GM19035 (cell line): ENCODE measurements around the gene PRR5L.
"Not testable (repeated sequence)": the region's sequence is repeated elsewhere in the genome, so short reads cannot be mapped to it uniquely, and the experiment has no call there.

Experiments used
- ATAC-seq: cut with Tn5 transposase; IDR thresholded peaks from one replicate; pipeline ENCODE4 v1.9.1; 2021; ENCODE audit not compliant: unreplicated experiment

Gene PRR5L

DNA sequence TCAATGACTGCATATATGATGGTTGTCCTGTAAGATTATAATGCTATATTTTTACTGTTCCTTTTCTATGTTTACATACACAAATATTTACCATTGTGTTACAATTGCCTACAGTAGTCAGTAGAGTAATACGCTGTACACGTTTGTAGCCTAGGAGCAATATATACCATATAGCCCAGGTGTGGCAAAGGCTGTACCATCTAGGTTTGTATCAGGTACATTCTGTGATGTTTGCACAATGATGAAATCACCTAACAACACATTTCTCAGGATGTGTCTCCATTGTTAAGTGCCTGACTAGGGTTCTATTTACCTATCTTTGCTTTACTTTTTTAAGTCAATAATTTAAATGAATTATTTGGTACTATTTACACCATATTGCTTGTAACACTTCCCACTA is 21.9 kb downstream of the PRR5L start:
- ATAC-seq, result no peak

DNA sequence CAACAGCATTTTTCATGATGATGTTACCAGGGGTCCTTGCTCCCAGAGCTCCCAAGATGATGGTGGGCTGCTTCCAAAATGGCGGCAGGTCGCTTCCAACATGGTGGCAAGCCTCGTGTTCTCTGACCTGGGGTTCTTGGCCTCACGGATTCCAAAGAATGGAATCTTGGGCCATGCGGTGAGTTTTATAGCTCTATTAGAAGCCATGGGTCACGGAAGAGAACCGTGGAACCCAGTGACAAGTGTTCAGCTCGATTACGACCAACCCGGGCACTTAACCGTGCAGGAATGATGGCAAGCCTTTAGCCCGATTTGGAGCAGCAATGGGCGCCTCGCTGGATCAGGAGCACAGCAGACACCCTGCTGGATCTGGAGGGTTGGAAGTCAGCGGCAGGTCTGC is 28.9 kb downstream of the PRR5L start:
- ATAC-seq, result not testable (repeated sequence)

DNA sequence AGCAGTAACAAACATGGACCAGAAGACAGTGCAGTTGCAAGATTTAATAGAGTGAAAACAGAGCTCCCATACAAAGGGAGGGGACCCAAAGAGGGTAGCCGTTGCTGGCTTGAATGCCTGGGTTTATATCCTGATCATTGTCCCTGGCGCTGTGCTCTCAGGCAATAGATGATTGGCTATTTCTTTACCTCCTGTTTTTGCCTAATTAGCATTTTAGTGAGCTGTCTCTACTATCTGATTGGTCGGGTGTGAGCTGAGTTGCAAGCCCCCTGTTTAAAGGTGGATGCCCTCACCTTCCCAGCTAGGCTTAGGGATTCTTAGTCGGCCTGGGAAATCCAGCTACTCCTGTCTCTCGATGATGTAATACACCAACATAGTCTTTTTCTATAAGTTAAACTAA is 29.3 kb downstream of the PRR5L start:
- not testable (repeated sequence) for ATAC-seq

DNA sequence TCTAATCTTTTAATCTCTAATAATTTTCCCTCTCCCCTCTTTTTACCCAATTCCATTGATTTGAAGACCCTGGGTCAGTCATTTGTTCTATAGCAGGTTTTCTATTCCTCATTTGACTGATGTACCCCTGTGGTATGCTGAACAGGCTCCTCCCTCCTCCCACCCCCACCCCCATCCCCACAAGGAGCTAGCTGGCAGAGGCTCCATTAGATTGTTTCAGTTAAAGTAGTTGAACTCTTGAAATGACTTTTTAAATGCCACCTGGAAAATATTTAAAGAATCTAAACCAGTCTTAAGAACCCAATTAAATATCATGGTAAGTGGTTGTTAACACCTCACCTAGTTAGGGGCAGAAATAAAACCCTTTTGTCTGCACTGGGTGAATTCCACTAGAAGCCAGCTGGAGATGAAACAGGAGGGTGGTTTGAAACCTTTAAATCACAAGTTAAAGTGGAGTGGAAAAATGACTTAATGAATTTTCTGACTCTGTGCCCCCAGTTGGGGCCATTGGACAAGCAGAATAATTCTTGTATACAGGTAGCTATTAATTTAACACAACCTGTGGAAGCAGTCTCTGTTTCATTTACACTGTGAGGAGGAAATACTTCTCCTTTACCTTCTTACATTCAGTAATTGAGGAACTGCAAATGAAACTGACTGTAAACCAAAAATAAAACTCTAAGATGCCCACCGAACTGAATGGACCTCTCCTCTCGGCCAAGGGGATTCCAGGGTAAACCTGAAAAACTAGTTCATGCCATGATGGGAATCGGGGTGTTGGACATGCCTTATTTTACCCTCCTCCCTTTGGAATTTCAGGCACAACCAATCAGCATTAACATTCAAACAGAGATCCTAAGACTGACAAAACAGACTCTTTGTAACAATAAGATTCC is 30.7 kb downstream of the PRR5L start:
- ATAC-seq, result no peak

DNA sequence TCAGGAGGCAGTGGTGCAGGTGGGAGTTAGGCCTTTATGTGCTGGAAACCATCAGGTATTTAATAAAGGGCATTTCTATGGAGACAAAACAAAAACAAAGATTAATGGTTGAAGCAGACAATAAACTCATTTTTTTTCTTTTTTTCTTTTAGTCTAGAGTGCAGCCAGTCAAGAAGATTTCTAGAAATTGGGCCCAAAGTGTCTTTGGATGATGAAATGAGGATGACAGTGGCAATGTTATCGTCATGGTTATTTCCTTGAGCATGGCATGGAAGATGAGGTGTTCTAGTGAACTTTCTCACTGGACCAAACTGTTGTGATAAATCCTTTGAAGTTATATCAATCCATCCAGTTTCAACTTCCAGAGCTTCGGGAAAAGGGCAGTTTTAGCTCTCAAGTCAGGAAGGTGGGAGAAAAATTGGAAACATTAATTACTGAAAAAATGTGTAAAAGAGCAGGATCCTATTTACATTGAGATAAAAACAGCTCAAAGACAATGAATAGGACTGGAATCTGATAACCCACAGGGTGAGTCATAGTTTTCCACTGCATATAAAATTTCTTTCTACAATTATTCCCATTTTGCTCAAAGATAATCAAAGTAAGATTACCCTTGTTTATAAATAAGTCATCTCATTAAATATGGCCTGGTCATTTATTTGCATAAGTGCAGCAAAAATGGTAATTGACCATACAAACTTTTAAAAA is 33.0 kb downstream of the PRR5L start:
- no peak for ATAC-seq

DNA sequence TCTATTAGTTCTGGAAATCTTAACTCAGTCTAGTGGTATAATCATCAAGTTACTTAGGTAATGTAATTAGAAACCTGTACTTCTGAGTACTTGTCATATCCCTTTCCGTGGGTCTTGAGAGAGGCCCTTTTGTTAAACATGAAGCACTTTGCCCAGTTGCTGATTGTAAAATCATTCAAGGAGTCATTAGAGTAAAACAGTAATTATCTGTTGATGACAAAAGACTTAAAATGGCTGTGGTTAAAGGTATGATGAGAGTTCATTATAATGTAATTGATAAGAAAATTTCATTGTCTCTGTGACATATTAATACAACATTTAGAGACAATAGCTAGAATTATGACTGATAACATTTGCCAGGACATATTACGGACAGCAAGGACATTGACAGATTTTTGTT is 34.3 kb downstream of the PRR5L start:
- ATAC-seq, result no peak

DNA sequence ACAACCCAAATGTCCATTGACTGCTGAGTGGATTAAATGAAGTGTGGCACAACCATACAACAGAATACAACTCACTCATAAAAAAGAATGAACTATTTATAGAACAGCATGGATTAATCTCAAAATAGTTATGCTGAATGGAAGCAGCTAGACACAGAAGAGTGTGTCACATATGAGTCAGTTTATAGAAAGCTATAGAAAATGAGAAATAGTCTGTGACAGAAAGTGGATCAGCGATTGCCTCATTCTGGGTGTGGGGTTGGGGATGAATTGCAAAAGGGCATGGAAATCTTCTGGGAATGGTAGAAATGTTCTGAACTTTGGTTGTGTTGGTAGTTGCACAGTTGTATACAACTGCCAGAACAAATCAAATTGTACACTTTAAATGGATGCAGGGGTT is 37.4 kb downstream of the PRR5L start:
- no peak for ATAC-seq

DNA sequence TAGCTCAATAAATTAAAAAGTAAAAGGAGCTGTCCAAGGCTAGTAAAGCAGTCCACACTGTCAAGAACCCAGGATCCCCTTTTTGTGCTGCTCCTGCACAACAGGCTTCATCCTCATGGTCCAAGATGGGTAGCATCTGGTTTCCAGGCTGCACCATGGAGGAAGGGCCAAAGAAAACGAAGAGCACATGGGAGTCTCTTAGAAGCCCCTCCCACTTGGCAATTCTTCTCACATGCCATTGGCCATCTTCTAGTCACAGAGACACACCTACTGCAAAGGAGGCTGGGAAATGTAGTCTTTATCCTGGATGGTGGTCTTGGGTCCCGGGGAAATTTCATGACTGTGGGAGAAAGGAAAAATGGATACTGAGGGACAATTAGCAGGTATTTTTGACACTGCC is 37.8 kb downstream of the PRR5L start:
- peak; percentile 64 for ATAC-seq

DNA sequence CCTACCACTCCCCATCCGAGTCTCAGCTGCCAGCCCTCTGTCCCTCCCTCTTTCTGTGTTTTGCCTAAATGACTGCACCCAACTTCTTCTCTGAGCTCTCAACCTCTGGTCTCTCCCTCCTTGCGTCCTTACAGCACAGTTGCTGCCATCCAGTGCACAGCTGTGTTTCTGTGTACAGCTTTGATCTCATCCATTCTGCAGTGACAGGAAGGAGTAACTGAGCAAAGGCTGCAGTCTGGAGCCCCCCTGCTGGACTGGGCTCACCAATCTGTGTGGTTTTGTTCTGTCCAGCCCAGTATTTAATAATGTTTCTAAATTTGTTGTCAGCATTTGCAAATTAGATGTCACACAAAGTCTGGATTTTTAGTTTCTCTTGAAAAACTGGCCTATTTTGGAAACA is 43.8 kb downstream of the PRR5L start:
- no peak for ATAC-seq

DNA sequence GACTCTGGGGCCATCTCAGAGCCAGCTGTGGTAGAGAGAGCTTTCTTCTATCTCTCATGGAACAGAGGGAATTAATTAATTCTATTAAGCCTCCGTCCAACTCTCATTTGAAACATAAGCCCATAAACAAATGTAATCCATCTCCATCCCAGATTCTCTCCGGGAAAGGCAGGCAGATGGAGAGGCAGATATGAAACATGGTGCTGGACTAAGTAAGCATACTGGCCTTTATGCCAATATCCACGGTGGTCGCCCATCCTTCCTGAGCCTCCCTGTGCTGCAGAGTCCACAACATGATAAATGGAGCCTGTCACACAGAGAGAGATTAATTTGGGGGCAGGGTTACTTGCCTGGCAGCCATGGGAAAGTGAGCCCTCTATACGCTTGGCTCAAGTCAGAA is 44.8 kb downstream of the PRR5L start:
- ATAC-seq, result no peak

DNA sequence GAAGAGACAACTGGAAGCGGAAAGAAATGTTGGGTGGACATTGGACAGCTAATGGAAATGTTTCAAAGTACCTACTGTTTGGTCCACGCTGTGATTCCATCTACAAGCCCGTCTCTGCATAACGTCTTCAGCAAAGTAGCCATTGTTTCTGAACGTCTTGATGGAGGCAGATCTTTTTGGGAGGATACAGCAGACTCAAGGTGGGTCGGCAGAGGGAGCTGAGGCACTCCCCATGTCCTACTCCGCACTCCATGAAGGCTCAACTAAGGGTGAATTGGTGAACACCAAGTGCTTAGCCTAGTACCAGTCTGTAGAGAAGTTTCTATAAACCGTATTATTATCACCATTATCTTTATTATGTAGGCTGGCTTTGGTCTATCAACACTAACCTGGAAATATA is 45.8 kb downstream of the PRR5L start:
- no peak for ATAC-seq

DNA sequence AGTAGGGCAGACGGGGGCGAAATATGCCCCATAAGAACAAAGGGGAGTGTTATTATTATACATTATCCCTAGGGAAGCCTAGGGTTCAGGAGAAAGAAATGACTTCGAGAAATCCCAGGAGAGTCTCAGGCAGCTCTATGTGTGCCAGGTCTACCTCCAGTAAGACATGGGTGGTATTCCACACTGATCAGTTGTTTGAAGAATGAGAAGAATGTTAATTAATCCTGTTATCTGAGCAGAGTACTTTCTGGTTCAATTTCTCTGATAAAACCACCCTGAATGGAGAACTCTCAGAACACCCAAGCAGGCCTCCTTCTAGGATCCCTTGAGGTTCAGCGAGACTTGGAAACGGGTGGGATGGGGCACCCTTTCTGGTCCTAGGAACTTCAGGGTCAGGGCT is 46.2 kb downstream of the PRR5L start:
- ATAC-seq, result no peak

DNA sequence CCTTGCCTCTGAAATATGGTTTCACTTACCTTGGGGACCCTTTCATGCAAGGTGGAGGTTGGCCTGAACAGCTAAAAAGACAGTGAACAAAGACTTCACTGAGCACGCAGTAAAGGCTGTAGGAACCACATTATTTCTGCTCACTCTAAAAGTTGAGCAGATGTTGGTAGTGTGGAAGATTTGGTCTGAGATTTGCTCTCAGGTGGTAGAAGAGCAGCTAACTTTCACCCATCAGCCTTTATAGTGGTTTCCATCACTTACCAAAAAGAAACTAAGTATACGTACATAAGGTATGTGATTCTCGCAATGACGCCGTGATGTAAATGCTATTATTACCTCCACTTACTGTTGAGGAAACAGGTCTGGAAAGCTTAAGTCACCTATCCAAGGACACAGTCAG is 47.3 kb downstream of the PRR5L start:
- ATAC-seq, result no peak

DNA sequence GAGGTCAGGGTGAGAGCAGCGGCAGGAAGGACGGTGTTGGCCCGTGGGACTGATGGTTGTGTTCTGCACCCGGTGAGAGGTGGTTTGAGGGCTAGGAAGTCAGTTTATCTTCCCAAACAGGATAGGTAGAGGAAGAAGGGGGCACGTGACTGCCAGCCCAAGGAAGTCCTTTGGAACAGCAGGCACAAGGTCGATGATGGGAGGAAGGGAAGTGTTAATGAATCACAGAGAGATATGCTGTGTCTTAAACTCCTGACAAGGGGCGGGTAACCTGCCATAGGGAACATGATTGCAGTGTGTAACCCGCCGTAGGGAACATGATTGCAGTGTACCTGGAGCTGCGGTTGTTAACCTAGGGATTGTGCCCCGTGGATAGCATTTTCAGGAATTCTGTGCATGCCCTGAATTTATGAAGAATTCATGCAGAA is 49.0 kb downstream of the PRR5L start:
- ATAC-seq, result no peak

DNA sequence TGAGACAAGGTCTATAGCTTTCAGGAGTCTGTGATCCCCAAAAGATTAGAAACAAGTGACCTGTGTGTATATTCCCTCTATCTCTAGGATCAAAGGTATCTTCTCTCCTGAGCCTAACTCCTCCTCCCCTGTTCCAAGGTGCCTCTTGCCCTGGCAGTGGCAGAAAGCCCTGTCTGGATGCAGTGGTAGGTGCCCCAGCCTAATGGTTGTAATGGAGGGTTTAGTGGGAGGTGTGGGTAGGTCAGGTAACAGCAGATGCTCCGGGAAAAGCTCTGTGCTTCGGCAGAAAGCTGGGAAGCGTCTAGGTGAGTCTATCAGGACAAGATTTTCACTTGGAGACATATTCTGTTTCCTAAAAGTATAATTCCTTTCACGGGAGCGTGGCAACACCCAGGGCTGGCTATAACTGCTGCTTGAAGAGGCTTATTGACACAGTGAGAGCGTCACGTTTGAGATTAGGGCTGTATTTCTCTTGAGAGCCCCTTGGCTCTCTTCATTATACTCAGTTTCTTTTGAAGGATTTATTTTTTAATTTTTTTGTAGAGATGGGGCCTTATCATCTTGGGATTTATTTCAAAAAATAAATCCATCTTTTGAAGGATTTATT is 49.5 kb downstream of the PRR5L start:
- ATAC-seq, result no peak

DNA sequence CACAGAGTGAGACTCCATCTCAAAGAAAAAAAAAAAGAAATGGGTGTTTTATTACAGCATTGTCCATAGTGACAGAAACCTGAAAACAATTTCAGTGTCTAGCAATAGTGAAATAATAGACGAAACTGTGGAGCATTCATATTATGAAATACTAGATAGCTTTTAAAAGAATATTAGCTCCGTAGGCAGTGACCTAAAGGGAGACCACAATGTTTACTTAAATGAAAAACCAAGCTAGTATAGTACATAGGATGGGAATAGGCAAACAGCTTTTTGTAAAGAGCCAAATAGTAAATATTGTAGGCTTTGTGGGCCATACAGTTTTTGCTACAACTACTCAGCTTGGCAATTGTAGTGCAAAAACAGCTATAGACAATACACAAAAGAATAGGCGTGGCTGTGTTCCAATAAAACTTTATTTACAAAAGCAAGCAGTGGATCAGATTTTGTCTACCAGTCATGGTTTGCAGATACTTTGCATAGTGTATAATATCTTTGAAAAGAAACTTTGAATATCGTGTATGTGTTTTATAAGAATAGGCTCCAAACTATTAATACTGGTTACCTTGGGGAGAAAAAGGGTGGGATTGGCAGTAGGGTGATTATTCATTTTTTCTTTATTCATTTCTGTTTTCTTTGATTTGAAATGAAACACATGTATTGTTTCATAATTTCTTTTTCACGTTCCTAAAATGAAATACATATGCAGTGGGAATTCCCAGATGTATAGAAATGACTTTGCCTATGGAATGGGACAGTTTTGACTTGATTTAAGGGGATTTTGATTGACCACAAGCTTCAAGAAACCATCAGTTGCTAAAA is 50.7 kb downstream of the PRR5L start:
- peak; percentile 25 for ATAC-seq

DNA sequence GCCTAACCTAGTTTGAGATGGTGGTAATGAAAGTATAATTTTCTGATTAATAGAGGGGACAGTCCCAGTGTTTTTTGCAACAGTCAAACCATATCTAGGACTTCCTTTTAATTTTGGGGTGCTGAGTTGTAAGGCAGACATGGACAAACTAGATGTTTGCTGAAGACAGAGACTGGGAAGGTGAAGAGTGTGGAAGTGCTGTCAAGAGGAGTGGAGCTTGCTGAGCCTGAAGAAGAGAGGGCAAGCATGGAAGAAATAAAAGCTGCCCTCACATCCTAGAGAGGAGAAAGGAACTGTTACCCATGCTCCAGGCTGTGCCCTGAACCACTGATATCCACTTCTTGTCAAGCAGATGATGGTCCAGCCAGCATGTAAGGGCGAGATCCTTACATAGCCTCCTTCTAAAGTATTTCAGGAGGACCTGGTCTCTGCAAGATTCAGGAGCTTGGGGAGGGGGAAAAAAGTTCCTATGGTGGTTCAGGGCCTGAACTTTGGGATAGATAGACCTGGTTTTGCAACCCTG is 51.4 kb downstream of the PRR5L start:
- ATAC-seq, result peak; percentile 49

DNA sequence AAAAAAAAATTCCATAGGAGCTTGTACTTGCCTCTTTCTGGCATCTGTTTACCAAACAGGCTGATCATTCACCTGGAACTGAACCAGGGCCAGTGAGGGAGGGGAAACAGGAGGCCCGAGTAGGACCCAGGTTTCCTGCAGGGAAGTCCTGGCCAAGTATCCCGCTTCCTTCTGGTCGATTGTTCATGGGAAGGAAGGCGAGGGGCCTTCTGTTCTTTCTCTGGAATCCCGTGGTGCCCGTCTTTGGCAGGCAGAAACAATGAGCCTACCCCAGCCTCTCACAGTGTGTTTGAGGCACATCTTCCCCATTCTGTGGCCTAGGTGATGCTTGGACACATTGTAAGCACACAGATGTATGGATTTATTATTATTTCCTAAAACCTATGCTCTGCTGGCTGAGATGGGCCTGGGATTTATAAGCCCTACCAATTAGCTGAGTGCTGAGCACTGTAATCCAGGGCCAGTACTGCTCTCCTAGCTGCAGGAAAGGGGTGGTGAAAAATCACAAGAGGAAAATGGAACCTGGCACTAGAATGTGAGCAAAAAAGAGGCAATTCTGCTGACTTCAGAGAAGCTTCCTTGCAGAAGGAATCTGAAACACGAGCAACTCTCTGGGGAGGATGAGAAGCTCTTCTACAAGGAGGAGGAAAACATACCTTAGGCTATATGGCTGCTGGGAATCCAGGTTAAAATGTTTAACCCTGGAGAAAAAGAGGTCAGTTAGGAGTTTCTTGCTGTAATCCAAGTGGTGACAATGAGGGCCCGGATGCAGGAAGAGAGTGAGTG is 53.5 kb downstream of the PRR5L start:
- no peak for ATAC-seq

DNA sequence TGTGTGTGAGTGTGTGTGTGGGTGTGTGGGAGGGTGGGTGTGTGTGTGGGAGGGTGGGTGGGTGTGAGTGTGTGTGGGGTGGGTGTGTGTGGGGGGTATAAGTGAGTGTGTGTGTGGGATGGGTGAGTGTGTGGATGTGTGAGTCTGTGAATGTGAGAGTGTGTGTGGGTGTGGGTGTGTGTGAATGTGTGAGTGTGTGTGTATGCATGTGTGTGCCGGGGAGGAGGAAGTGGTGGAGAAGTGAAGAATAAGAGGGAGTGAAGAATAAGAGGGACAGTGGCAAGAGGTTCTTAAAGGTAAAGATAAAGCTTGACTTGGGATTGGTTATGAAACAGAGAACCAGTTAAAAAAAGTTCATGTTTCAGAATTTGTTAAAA is 54.0 kb downstream of the PRR5L start:
- ATAC-seq, result no peak

DNA sequence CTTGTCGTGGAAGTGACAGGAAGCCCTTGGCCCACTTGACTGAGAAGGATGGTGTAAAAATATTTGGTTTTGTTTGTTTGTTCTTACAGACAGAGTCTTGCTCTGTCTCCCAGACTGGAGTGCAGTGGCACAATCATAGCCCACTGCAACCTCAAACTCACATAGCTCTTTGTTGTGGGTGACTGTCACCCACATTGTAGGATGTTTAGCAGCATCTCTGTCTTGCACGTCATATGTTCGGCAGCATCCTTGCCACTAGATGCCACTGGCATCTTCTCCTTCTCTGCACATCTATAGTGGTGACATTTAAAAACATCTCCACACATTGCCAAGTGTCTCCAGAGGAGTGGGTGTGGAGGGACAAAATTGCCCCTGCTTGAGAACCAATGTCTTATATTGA is 56.8 kb downstream of the PRR5L start:
- no peak for ATAC-seq
